HG03066 (cell line): ENCODE results near the gene RHOJ.
"Not testable (repeated sequence)": the region's sequence is repeated elsewhere in the genome, so short reads cannot be mapped to it uniquely, and the experiment has no call there.

Experiments used
- ATAC-seq: cut with Tn5 transposase; IDR thresholded peaks from one replicate; pipeline ENCODE4 v1.9.1; 2021; ENCODE audit warnings: low read depth; ENCODE audit not compliant: unreplicated experiment

RHOJ gene

GRCh38 chr14:63262446-63262845 lies 58.2 kb downstream of the RHOJ start:
- no peak for ATAC-seq

- ATAC-seq, result no peak
These were observed 61.9 kb downstream of the RHOJ start for GRCh38 chr14:63266106-63266505.

DNA sequence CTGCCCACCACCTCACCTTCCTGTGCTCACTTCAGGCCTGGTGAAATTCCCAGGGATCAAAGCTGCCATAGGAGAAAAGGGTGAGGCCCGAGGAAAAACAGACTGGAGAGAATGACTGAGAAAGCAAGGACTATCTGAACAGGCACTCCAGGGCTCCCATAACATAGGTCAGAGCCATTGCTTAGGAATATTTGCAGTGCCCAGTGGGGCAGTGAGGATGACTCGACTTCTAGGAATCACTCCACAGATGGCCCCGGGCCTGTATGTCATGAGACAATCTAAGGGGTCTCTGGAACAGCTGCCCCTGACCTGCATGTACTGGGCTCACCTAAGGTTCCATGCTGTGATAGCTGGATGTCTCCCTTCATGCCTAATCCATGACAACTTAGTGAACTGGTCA lies 62.9 kb downstream of the RHOJ start:
- ATAC-seq, result no peak

- ATAC-seq, result no peak
These were observed 64.5 kb downstream of the RHOJ start for GRCh38 chr14:63268771-63269170.

GRCh38 chr14:63269561-63270225 lies 65.5 kb downstream of the RHOJ start:
- ATAC-seq, result no peak

GRCh38 chr14:63273129-63273528 lies 68.9 kb downstream of the RHOJ start:
- ATAC-seq, result no peak

GRCh38 chr14:63273717-63274655 lies 69.7 kb downstream of the RHOJ start:
- ATAC-seq, result no peak

- ATAC-seq, result no peak
These were observed 71.4 kb downstream of the RHOJ start for GRCh38 chr14:63275611-63276010.

GRCh38 chr14:63276016-63276415 lies 71.8 kb downstream of the RHOJ start:
- ATAC-seq, result no peak

DNA sequence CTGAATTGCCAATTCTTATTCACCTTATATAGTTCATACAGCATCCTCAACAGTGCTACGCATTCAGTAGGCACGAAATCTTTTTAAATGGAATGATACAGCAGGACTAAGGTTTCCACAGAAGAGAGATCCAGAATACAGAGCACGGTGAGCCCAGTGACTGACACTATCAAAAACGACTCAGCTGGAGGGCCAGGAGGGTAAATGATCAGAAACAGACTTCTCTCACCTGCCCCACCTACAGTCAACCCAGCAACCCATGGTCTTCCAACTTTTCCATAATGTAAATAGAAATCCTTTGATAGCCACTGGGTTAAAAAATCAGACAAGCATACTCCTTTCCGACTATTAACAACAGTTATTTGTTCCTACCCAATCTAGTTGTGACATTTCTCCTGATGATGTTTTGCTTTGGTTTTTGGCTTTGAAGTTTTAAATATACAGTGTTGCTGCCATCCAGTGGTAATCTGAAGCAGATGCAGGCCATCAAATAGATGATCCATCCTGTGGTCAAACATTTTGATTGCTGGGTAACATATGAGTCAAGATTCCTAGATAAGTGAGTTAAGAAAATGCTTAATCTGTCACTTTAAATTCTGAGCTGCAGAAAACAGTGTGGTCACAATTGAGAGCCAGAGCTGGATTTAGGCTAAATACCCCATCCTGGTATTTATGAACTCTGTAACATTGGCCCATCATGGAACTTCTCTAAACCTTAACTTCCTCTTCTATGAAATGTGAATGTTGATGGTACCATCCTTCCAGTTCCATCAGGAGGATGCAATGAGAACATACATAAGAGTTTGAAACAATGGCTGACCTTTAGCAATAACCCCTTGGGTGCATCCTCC lies 72.5 kb downstream of the RHOJ start:
- peak; percentile 72 for ATAC-seq

DNA sequence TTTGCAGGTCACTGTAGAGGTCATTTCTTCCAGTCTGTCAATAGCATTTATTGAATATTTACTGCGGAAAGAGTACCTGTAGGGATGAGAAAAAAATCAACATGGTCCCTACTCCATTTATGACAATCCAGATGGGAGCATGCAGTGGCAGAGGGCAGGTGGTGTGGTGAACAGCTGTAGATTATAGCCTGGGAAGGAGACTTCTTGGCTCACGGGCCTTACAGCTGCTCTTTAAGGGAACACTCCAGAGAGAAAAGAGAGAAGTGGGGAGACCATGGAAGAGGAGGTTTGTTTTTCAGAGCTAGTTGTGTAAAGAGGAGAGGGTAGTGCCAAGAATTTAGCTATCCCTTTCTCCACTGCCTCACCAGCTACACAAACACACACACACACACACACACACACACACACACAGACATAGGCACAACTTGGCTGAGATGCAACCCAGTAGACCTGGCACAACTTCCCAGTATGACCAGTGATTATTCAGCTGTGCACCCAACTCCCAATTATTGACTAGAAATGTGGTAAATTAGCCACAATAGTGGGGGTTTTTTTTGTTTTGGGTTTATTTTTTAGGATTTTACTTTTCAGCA lies 73.4 kb downstream of the RHOJ start:
- no peak for ATAC-seq

DNA sequence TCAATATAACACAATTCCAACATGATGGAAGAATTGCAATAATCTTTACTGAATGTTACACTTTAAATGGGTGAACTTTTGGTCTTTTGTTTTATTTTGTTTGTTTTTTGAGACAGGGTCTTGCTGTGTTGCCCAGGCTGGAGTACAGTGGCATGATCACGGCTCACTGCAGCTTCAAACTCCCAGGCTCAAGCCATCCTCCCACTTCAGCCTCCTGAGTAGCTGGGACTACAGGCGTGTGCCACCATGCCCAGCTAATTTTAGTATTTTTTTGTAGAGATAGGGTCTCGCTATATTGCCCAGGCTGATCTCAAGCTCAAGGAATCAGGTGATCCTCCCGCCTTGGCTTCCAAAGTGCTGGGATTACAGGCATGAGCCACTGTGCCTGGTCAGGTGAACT lies 75.7 kb downstream of the RHOJ start:
- not testable (repeated sequence) for ATAC-seq

DNA sequence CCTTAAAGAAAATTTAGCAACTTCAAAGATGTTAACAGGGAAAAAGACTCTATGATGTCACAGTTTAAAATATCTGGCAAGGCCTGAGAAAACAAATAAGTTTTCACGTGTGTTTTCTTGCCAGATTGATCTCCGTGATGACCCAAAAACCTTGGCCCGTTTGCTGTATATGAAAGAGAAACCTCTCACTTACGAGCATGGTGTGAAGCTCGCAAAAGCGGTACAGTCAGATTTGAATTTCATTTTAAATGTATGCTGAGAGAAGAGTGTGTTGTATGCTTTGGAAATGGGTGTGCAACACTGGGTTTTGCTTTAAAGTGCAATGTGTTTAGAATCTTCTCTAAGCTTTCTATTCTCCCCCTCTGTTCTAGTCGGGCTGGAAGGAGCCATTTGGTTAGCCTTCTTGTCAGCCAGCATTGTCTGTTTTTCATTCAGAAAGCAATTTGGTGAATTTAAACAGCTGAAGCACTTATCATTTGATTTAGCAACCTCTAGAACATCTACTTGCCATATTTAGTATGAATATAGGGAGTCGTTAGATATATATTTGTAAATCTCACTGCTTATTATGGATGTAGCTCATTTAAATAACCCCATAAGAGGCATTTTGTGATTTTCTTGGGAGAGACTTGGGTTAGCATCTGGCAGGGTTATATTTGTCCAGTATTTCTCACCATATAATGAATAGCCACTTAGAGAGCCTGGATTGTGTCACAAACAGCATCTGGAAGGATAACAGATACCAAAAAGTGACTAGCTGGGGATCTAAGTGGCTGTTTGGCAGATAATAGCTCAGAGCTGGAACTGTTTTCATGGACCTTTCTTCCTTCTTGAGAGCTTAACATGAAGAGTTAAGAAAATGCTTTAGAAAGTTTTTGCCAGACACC lies 79.0 kb downstream of the RHOJ start:
- ATAC-seq, result no peak

GRCh38 chr14:63283884-63284248 lies 79.6 kb downstream of the RHOJ start:
- ATAC-seq, result no peak

GRCh38 chr14:63286071-63286470 lies 81.8 kb downstream of the RHOJ start:
- no peak for ATAC-seq

- no peak for ATAC-seq
These were observed 83.6 kb downstream of the RHOJ start for GRCh38 chr14:63287666-63288483.

- no peak for ATAC-seq
These were observed 84.6 kb downstream of the RHOJ start for GRCh38 chr14:63288853-63289252.

GRCh38 chr14:63290741-63291430 lies 86.6 kb downstream of the RHOJ start:
- ATAC-seq, result no peak
